GM23338 (cell line): ENCODE measurements around the gene EPHB1.

Experiments
- CREB1 ChIP-seq: fragments of 250-450 bp; sonication (Bioruptor Pico); IDR thresholded peaks from 2 replicates; pipeline ENCODE4 v1.5.0; 2020; ENCODE audit warnings: low read depth, mild to moderate bottlenecking, moderate library complexity
- EZH2 ChIP-seq: fragments of 200-600 bp; sonication (generic); IDR thresholded peaks from one replicate; pipeline ENCODE4 v1.8.0; 2017; ENCODE audit warnings: antibody characterized with exemption, mild to moderate bottlenecking, low read depth; ENCODE audit not compliant: unreplicated experiment
- NANOG ChIP-seq: IDR thresholded peaks from 2 replicates; pipeline ENCODE4 v1.6.1; 2016; ENCODE audit warnings: antibody characterized with exemption, borderline replicate concordance
- POLR2AphosphoS5 ChIP-seq: IDR thresholded peaks from 2 replicates; pipeline ENCODE4 v1.6.1; 2016; ENCODE audit warnings: antibody characterized with exemption, low read depth
- TF ChIP-seq, protein P1 (sequence below), 2 experiments: fragments of 200-600 bp in 1 of 2; sonication (generic) in 1 of 2; conservative IDR thresholded peaks; 2 replicates each; pipeline versions ENCODE4 v1.5.1 to v1.6.1; 2016 to 2017; ENCODE audit warnings: antibody characterized with exemption in 2 of 2, low read depth in 2 of 2, mild to moderate bottlenecking in 2 of 2, moderate library complexity in 1 of 2
- TF ChIP-seq, protein P2 (sequence below): fragments of 250-450 bp; sonication (Bioruptor Pico); IDR thresholded peaks from 2 replicates; pipeline ENCODE4 v1.5.0; 2020; ENCODE audit warnings: mild to moderate bottlenecking, moderate library complexity
- TF ChIP-seq, protein P3 (sequence below): IDR thresholded peaks from 2 replicates; pipeline ENCODE4 v1.6.1; 2016; ENCODE audit warnings: antibody characterized with exemption

DNA sequence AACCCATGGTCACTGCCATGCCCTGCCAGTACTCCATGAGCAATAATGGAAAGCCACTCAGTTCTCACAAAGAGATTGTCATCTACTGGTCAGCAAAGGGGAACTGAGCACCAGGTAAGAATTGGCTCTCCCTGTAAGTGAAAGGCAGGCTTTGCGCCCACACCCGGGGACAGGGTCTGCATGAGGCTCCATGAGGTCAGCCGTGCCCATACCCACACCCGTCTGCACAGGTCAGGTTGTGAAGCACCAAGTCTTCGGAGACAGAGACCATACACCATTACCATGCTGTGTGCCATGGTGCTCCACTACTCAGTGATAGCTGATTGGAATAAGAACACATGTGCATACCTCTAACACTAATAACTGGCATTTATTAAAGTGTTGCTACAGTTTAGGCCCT, 322.9 kb downstream of the EPHB1 start:
- TF ChIP-seq, protein P1, sequence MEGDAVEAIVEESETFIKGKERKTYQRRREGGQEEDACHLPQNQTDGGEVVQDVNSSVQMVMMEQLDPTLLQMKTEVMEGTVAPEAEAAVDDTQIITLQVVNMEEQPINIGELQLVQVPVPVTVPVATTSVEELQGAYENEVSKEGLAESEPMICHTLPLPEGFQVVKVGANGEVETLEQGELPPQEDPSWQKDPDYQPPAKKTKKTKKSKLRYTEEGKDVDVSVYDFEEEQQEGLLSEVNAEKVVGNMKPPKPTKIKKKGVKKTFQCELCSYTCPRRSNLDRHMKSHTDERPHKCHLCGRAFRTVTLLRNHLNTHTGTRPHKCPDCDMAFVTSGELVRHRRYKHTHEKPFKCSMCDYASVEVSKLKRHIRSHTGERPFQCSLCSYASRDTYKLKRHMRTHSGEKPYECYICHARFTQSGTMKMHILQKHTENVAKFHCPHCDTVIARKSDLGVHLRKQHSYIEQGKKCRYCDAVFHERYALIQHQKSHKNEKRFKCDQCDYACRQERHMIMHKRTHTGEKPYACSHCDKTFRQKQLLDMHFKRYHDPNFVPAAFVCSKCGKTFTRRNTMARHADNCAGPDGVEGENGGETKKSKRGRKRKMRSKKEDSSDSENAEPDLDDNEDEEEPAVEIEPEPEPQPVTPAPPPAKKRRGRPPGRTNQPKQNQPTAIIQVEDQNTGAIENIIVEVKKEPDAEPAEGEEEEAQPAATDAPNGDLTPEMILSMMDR (conservative IDR thresholded peaks at IDR 0.05; ENCODE audit: low read depth in 2 of 2), result no peak
- no peak for TF ChIP-seq CREB1 (CRISPR knock-in tag)
- TF ChIP-seq, protein P2, sequence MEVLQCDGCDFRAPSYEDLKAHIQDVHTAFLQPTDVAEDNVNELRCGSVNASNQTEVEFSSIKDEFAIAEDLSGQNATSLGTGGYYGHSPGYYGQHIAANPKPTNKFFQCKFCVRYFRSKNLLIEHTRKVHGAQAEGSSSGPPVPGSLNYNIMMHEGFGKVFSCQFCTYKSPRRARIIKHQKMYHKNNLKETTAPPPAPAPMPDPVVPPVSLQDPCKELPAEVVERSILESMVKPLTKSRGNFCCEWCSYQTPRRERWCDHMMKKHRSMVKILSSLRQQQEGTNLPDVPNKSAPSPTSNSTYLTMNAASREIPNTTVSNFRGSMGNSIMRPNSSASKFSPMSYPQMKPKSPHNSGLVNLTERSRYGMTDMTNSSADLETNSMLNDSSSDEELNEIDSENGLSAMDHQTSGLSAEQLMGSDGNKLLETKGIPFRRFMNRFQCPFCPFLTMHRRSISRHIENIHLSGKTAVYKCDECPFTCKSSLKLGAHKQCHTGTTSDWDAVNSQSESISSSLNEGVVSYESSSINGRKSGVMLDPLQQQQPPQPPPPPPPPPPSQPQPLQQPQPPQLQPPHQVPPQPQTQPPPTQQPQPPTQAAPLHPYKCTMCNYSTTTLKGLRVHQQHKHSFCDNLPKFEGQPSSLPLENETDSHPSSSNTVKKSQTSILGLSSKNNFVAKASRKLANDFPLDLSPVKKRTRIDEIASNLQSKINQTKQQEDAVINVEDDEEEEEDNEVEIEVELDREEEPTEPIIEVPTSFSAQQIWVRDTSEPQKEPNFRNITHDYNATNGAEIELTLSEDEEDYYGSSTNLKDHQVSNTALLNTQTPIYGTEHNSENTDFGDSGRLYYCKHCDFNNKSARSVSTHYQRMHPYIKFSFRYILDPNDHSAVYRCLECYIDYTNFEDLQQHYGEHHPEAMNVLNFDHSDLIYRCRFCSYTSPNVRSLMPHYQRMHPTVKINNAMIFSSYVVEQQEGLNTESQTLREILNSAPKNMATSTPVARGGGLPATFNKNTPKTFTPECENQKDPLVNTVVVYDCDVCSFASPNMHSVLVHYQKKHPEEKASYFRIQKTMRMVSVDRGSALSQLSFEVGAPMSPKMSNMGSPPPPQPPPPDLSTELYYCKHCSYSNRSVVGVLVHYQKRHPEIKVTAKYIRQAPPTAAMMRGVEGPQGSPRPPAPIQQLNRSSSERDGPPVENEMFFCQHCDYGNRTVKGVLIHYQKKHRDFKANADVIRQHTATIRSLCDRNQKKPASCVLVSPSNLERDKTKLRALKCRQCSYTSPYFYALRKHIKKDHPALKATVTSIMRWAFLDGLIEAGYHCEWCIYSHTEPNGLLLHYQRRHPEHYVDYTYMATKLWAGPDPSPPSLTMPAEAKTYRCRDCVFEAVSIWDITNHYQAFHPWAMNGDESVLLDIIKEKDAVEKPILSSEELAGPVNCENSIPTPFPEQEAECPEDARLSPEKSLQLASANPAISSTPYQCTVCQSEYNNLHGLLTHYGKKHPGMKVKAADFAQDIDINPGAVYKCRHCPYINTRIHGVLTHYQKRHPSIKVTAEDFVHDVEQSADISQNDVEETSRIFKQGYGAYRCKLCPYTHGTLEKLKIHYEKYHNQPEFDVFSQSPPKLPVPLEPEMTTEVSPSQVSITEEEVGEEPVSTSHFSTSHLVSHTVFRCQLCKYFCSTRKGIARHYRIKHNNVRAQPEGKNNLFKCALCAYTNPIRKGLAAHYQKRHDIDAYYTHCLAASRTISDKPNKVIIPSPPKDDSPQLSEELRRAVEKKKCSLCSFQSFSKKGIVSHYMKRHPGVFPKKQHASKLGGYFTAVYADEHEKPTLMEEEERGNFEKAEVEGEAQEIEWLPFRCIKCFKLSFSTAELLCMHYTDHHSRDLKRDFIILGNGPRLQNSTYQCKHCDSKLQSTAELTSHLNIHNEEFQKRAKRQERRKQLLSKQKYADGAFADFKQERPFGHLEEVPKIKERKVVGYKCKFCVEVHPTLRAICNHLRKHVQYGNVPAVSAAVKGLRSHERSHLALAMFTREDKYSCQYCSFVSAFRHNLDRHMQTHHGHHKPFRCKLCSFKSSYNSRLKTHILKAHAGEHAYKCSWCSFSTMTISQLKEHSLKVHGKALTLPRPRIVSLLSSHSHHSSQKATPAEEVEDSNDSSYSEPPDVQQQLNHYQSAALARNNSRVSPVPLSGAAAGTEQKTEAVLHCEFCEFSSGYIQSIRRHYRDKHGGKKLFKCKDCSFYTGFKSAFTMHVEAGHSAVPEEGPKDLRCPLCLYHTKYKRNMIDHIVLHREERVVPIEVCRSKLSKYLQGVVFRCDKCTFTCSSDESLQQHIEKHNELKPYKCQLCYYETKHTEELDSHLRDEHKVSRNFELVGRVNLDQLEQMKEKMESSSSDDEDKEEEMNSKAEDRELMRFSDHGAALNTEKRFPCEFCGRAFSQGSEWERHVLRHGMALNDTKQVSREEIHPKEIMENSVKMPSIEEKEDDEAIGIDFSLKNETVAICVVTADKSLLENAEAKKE (CRISPR knock-in tag), result no peak
- TF ChIP-seq POLR2AphosphoS5, result no peak
- TF ChIP-seq, protein P3, sequence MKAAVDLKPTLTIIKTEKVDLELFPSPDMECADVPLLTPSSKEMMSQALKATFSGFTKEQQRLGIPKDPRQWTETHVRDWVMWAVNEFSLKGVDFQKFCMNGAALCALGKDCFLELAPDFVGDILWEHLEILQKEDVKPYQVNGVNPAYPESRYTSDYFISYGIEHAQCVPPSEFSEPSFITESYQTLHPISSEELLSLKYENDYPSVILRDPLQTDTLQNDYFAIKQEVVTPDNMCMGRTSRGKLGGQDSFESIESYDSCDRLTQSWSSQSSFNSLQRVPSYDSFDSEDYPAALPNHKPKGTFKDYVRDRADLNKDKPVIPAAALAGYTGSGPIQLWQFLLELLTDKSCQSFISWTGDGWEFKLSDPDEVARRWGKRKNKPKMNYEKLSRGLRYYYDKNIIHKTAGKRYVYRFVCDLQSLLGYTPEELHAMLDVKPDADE, result no peak
- TF ChIP-seq EZH2, result no peak
- no peak for TF ChIP-seq NANOG
